Peyer's patch (tissue), 4 donors: Measurements from ENCODE around the gene C1orf87. TPM values are rescaled to one million over a fixed set of nuclear protein-coding genes. Genes with fewer than 3 reads are reported as not detected.

Source experiments
- DNase-seq, 3 donors: peaks; one replicate each; pipeline ENCODE4 v3.0.0-alpha.2; 2017 to 2019
- H3K27ac ChIP-seq, 4 donors: fragments of 200-600 bp; sonication (generic); one replicate each; pipeline ENCODE4 v1.5.1; 2016 to 2019
- H3K27me3 ChIP-seq, 2 donors: fragments of 200-600 bp; sonication (generic); one replicate each; pipeline ENCODE4 v1.5.1; 2019
- H3K36me3 ChIP-seq, 3 donors: fragments of 200-600 bp; sonication (generic); one replicate each; pipeline ENCODE4 v1.5.1; 2016 to 2019
- H3K4me1 ChIP-seq, 4 donors: fragments of 200-600 bp; sonication (generic); one replicate each; pipeline ENCODE4 v1.5.1; 2016 to 2019
- H3K4me3 ChIP-seq, 4 donors: fragments of 200-600 bp; sonication (generic); 1 replicate in 3 of 4; 2 replicates in 1 of 4; pipeline ENCODE4 v1.5.1; 2016 to 2019; ENCODE audit warnings: mild to moderate bottlenecking in 1 of 4
- H3K9me3 ChIP-seq, 4 donors: fragments of 200-600 bp; sonication (generic); one replicate each; pipeline ENCODE4 v1.5.1; 2016 to 2019; ENCODE audit warnings: mild to moderate bottlenecking in 1 of 4
- POLR2A ChIP-seq, 2 donors: fragments of 450-650 bp; IDR thresholded peaks; one replicate each; pipeline ENCODE4 v1.5.1; 2017; ENCODE audit warnings: antibody characterized with exemption in 2 of 2, mild to moderate bottlenecking in 2 of 2, moderate library complexity in 2 of 2
- total RNA-seq, 4 donors: library from RNA; depleted of rRNA; stranded (reverse); fragments of >200 nt; gene quantifications; one replicate each; pipeline ENCODE4 v1.1.0, GENCODE V29; 2016
- TF ChIP-seq, protein P1 (sequence below), 6 experiments: fragments of 450-650 bp in 4 of 6; fragments of 200-600 bp in 2 of 6; sonication (generic) in 1 of 6; IDR thresholded peaks; one replicate each; pipeline ENCODE4 v1.5.1; 2017 to 2019; ENCODE audit warnings: antibody characterized with exemption in 6 of 6, mild to moderate bottlenecking in 3 of 6, moderate library complexity in 1 of 6

The C1orf87 gene
- total RNA-seq, 4 donors from 2014 or later = not detected

DNA sequence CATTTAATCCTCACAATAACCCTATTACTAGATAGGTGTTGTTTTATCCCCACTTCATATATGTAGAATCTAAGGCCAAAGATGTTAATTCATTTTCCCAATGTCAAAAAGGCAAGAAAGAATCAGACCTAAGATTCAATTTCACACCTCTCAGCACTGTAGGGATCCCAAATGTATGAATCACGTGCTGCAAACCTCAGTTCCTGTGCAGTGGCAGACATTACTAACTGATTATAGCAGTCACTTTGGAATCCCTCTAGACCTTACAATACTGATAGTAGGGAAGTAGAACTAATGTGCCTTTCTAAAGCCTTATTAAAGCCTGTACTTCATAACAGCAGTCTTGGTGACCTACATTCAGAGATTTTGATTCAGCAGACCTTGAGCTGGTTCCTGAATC is 2.3 kb downstream of the C1orf87 start:
- H3K27me3 ChIP-seq = peaks cover 0 to 3% of the 10 kb centered on the region in 2 donors
- no peaks in the 10 kb centered on the region for H3K9me3 ChIP-seq
- TF ChIP-seq, protein P1, sequence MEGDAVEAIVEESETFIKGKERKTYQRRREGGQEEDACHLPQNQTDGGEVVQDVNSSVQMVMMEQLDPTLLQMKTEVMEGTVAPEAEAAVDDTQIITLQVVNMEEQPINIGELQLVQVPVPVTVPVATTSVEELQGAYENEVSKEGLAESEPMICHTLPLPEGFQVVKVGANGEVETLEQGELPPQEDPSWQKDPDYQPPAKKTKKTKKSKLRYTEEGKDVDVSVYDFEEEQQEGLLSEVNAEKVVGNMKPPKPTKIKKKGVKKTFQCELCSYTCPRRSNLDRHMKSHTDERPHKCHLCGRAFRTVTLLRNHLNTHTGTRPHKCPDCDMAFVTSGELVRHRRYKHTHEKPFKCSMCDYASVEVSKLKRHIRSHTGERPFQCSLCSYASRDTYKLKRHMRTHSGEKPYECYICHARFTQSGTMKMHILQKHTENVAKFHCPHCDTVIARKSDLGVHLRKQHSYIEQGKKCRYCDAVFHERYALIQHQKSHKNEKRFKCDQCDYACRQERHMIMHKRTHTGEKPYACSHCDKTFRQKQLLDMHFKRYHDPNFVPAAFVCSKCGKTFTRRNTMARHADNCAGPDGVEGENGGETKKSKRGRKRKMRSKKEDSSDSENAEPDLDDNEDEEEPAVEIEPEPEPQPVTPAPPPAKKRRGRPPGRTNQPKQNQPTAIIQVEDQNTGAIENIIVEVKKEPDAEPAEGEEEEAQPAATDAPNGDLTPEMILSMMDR (IDR thresholded peaks at IDR 0.05) = no peak
- no peak for DNase-seq
- no peaks in the 10 kb centered on the region for H3K4me1 ChIP-seq
- H3K36me3 ChIP-seq = no peaks in the 10 kb centered on the region
- H3K27ac ChIP-seq = no peak overlapping the region
- H3K4me3 ChIP-seq = no peak overlapping the region

DNA sequence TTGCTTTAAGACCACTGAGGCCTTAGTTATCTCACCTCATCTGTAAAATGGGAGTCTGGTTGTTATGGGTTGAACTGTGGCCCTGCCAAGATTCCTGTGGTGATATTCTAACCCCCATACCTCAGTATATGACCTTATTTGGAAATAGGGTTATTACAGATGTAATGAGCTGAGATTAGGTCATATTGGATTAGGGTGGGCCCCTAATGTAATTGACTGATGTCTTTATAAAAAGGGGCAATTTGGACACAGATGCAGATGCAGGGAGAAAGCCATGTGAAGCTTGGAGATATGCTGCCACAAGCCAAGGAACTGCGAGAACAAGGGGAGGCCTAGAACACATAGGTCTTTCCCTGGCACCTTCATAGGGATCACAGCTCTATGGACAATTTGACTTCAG is 3.9 kb downstream of the C1orf87 start:
- no peaks in the 10 kb centered on the region for H3K36me3 ChIP-seq
- no peak for DNase-seq
- TF ChIP-seq POLR2A (IDR thresholded peaks at IDR 0.05) = no peak
- TF ChIP-seq, protein P1 (IDR thresholded peaks at IDR 0.05) = no peak
- no peaks in the 10 kb centered on the region for H3K9me3 ChIP-seq
- peaks cover 0 to 3% of the 10 kb centered on the region in 2 donors for H3K27me3 ChIP-seq
- no peaks in the 10 kb centered on the region for H3K4me1 ChIP-seq
- H3K27ac ChIP-seq = no peak overlapping the region
- H3K4me3 ChIP-seq = no peak overlapping the region

DNA sequence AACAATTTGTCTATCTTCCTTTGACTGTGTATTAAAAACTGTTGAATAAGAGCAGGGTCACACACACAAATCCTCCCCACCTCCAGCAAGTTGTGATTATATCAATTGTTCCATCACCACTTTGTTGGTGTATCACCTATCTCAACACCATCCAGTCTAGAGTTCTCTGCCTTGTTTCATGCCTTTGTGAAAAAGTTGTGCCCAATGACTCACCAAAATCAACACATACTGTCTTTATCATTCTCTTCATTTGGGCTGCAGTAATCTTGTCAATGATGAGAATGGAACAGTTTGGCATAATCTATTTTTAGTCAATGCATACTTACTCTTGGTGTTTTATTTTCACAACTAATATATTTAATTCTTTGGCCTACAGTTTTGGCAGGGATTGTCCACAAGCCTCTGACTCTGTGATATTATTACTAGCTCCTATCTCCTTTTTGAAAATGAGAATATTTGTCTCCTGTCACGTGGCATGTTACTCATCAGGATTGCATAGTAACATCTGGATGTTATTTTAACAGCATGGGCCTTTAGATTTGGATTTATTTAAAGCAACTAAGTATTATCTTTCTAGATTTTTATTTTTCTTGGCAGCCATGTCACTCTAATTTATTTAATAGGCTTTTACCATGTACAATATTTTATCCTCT is 5.1 kb downstream of the C1orf87 start:
- no peaks in the 10 kb centered on the region for H3K4me1 ChIP-seq
- no peaks in the 10 kb centered on the region for H3K36me3 ChIP-seq
- no peaks in the 10 kb centered on the region for H3K9me3 ChIP-seq
- H3K27me3 ChIP-seq = no peaks in the 10 kb centered on the region
- no peak overlapping the region for H3K4me3 ChIP-seq
- TF ChIP-seq, protein P1 (IDR thresholded peaks at IDR 0.05) = no peak
- no peak for TF ChIP-seq POLR2A (IDR thresholded peaks at IDR 0.05)
- H3K27ac ChIP-seq = no peak overlapping the region
- DNase-seq = no peak

DNA sequence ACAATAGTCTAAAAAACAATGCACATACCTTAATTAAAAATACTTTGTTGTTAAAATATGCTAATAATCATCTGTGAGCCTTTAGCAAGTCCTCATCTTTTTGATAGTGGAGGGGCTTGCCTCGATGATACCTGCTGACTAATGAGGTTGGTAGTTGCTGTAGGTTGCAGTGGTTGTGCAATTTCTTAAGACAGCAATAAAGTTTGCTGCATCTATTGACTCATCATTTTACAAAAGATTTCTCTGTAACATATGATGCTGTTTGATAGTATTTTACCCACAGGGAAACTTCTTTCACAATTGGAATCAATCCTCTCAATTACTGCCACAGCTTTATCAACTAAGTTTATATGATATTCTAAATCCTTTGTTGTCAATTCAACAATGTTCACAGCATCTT is 7.6 kb downstream of the C1orf87 start:
- no peak for DNase-seq
- Histone ChIP-seq H3K27me3 (no peaks in the 10 kb centered on the region), H3K36me3 (no peaks in the 10 kb centered on the region), H3K4me1 (no peaks in the 10 kb centered on the region), H3K4me3 (no peak overlapping the region), H3K9me3 (no peaks in the 10 kb centered on the region), H3K27ac (no peak overlapping the region)
- TF ChIP-seq, protein P1 (IDR thresholded peaks at IDR 0.05) = no peak
- no peak for TF ChIP-seq POLR2A (IDR thresholded peaks at IDR 0.05)

DNA sequence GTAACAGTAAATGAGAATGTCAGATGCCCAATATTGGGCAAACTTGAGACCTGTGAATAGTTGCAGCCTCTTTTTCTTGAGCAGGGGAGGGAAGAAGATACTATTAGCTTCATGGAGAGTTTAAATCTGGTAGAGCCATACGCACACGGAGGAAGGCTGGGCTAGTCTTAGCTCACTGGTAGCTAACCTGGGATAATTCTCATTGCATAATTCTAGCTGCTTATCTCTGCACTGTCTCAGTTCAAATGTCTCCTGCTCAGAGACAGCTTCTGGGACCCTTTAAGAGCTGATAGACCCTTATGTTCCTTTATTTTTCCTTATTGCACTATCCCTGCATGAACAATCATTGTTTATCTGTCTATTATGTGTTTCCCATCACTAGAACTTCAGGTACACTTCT is 8.4 kb downstream of the C1orf87 start:
- Histone ChIP-seq H3K27me3 (no peaks in the 10 kb centered on the region), H3K4me3 (no peak overlapping the region), H3K4me1 (no peaks in the 10 kb centered on the region), H3K36me3 (no peaks in the 10 kb centered on the region), H3K9me3 (no peaks in the 10 kb centered on the region), H3K27ac (no peak overlapping the region)
- no peak for DNase-seq
- TF ChIP-seq, protein P1 (IDR thresholded peaks at IDR 0.05) = no peak

DNA sequence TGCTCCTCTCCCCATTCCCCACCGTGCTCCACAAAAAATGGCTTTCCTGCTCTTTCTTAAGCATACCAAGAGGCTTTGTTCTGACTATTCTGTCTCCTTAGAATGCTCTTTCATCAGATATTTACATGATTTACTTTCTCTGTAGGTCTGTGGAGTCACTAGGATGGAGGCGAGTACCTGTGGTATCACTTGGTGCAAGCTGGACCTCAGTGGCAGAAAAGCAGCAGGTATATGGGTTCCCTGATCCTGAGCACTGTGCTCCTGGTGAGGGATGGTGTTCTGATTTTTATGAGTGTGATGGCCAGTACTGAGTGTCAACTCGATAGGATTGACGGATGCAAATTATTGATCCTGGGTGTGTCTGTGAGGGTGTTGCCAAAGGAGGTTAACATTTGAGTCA is 10.0 kb downstream of the C1orf87 start:
- Histone ChIP-seq H3K36me3 (no peaks in the 10 kb centered on the region), H3K27me3 (no peaks in the 10 kb centered on the region), H3K4me1 (no peaks in the 10 kb centered on the region), H3K4me3 (no peak overlapping the region), H3K27ac (no peak overlapping the region), H3K9me3 (no peaks in the 10 kb centered on the region)
- no peak for TF ChIP-seq POLR2A (IDR thresholded peaks at IDR 0.05)
- TF ChIP-seq, protein P1 (IDR thresholded peaks at IDR 0.05) = no peak
- DNase-seq = no peak
